GM21786 (cell line): ENCODE measurements around the gene UBA6.
A peak's percentile ranks its signal among the peaks of the same experiment; 100 is the strongest.
"Not testable (repeated sequence)": the region's sequence is repeated elsewhere in the genome, so short reads cannot be mapped to it uniquely, and the experiment has no call there.

Experiments
- ATAC-seq: cut with Tn5 transposase; IDR thresholded peaks from one replicate; pipeline ENCODE4 v1.9.1; 2021; ENCODE audit not compliant: unreplicated experiment

UBA6 gene

GRCh38 chr4:67714248-67714583, 13.3 kb upstream of the UBA6 start:
- ATAC-seq: peak; percentile 87

- ATAC-seq: peak; percentile 13
These were observed 12.7 kb upstream of the UBA6 start for GRCh38 chr4:67713529-67714247.

GRCh38 chr4:67712650-67713528, 11.9 kb upstream of the UBA6 start:
- ATAC-seq: no peak

- no peak for ATAC-seq
These were observed 11.2 kb upstream of the UBA6 start for GRCh38 chr4:67712000-67712625.

- not testable (repeated sequence) for ATAC-seq
These were observed 5.7 kb upstream of the UBA6 start for GRCh38 chr4:67706682-67707081.

GRCh38 chr4:67704843-67705242, 3.9 kb upstream of the UBA6 start:
- no peak for ATAC-seq

GRCh38 chr4:67702166-67702565, 1.2 kb upstream of the UBA6 start:
- ATAC-seq: no peak

GRCh38 chr4:67701517-67701850, 529 bp upstream of the UBA6 start:
- ATAC-seq: no peak

GRCh38 chr4:67700116-67700737, 728 bp downstream of the UBA6 start:
- peak; percentile 2 for ATAC-seq

GRCh38 chr4:67699603-67700002, 1.4 kb downstream of the UBA6 start:
- no peak for ATAC-seq

GRCh38 chr4:67697860-67698687, 2.9 kb downstream of the UBA6 start:
- no peak for ATAC-seq

- no peak for ATAC-seq
These were observed 4.9 kb downstream of the UBA6 start for GRCh38 chr4:67696061-67696460.

- ATAC-seq: no peak
These were observed 6.3 kb downstream of the UBA6 start for GRCh38 chr4:67694662-67695061.

GRCh38 chr4:67691328-67691727, 9.6 kb downstream of the UBA6 start:
- ATAC-seq: no peak

GRCh38 chr4:67687636-67688035, 13.3 kb downstream of the UBA6 start:
- no peak for ATAC-seq

- no peak for ATAC-seq
These were observed 15.5 kb downstream of the UBA6 start for GRCh38 chr4:67685532-67685859.

- peak; percentile 61 for ATAC-seq
These were observed 16.0 kb downstream of the UBA6 start for GRCh38 chr4:67684839-67685531.

- ATAC-seq: no peak
These were observed 18.7 kb downstream of the UBA6 start for GRCh38 chr4:67682266-67682665.

GRCh38 chr4:67680581-67681222, 20.3 kb downstream of the UBA6 start:
- ATAC-seq: no peak

- no peak for ATAC-seq
These were observed 22.3 kb downstream of the UBA6 start for GRCh38 chr4:67678612-67679011.
